Measurements from ENCODE around the gene FMN1. TPM values are rescaled to one million over a fixed set of nuclear protein-coding genes. Genes with fewer than 3 reads are reported as not detected.
"Not testable (repeated sequence)": the region's sequence is repeated elsewhere in the genome, so short reads cannot be mapped to it uniquely, and the experiment has no call there.

Gene FMN1
- total RNA-seq, 1 experiment from 2014 or later = 25.8 TPM

DNA sequence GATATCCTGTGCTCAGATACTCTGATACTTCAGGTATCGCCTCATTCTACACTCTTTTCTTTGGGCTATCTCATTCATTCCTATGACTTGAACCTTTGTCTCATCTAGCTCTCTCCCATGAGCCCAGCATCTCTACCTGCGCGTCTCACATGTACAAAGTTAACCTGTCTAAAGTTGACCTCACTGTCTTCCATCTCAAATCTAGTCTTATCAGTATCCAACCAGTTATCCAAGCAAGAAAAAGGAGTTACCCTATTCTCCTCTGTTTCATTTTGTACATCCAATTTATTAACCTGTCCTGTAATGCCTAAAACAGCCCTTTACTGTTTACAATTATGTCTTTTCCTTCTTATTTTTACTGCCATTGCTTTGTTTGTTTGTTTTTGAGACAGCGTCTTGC lies 342.5 kb downstream of the FMN1 start:
- Histone ChIP-seq H3K27ac (peak overlapping the region; percentile 91), H2AFZ (no peak overlapping the region), H3K4me3 (no peak overlapping the region), H3K79me2 (ENCODE audit: low read depth) (no peaks in the 10 kb centered on the region), H3K4me2 (no peak overlapping the region), H3K27me3 (ENCODE audit: insufficient read depth, low read depth) (no peaks in the 10 kb centered on the region), H3K4me1 (replicated peaks; ENCODE audit: insufficient read depth) (peaks cover 65% of the 10 kb centered on the region), H3K36me3 (ENCODE audit: low read depth) (peaks cover 12% of the 10 kb centered on the region; the same call in 1 of the 2 replicates), H3F3A (ENCODE audit: insufficient read depth, low read depth) (peaks cover 41% of the 10 kb centered on the region), H4K20me1 (ENCODE audit: insufficient read depth) (no peaks in the 10 kb centered on the region), H3K9me2 (ENCODE audit: insufficient read depth) (no peaks in the 10 kb centered on the region), H3K9me3 (ENCODE audit: insufficient read depth, low read depth) (peaks cover 4% of the 10 kb centered on the region)
- BruUV-seq (replicated peaks) = no TSS peak
- intact Hi-C loops (cut with micrococcal nuclease; ENCODE audit: unreplicated experiment) = loop anchor here (5.0 kb wide), 1 partner anchor 215 kb away; no protein-coding TSS in a partner anchor
- TF ChIP-seq EZH2 (IDR thresholded peaks at IDR 0.05; ENCODE audit: low read depth) = no peak
- no peak for TF ChIP-seq CTCF (conservative IDR thresholded peaks at IDR 0.05)
- DNase-seq = no peak
- CTCF ChIA-PET = interaction anchor here (0.7 kb wide), 1 partner anchor 173 kb away, joined by 3 read pairs; no protein-coding TSS in a partner anchor
- POLR2A ChIA-PET (ENCODE audit: unreplicated experiment) = no interaction called here

- no peak overlapping the region for H3K4me3 ChIP-seq
- no peaks in the 10 kb centered on the region for H4K20me1 ChIP-seq (ENCODE audit: insufficient read depth)
- H3K4me1 ChIP-seq (replicated peaks; ENCODE audit: insufficient read depth) = peaks cover 60% of the 10 kb centered on the region
- no peaks in the 10 kb centered on the region for H3K27me3 ChIP-seq (ENCODE audit: insufficient read depth, low read depth)
- DNase-seq = no peak
- H3K9me3 ChIP-seq (ENCODE audit: insufficient read depth, low read depth) = peaks cover 4% of the 10 kb centered on the region
- no peak overlapping the region for H2AFZ ChIP-seq
- BruUV-seq (replicated peaks) = no TSS peak
- H3K4me2 ChIP-seq = 0 out of 2 replicates have a peak overlapping the region, but pooled peaks have one; percentile 19
- intact Hi-C loops (cut with micrococcal nuclease; ENCODE audit: unreplicated experiment) = loop anchor here (2.0 to 5.0 kb wide), 4 partner anchors 27 to 216 kb away; no protein-coding TSS in a partner anchor
- peak overlapping the region; percentile 91 for H3K27ac ChIP-seq
- peaks cover 37% of the 10 kb centered on the region for H3F3A ChIP-seq (ENCODE audit: insufficient read depth, low read depth)
- H3K79me2 ChIP-seq (ENCODE audit: low read depth) = no peaks in the 10 kb centered on the region
- no peak for TF ChIP-seq EZH2 (IDR thresholded peaks at IDR 0.05; ENCODE audit: low read depth)
- TF ChIP-seq CTCF (conservative IDR thresholded peaks at IDR 0.05) = no peak
- peaks cover 9% of the 10 kb centered on the region; the same call in 1 of the 2 replicates for H3K36me3 ChIP-seq (ENCODE audit: low read depth)
- POLR2A ChIA-PET (ENCODE audit: unreplicated experiment) = no interaction called here
- CTCF ChIA-PET = no interaction called here
- no peaks in the 10 kb centered on the region for H3K9me2 ChIP-seq (ENCODE audit: insufficient read depth)
Observed at GRCh38 chr15:32851572-32851971, 342.9 kb downstream of the FMN1 start.

DNA sequence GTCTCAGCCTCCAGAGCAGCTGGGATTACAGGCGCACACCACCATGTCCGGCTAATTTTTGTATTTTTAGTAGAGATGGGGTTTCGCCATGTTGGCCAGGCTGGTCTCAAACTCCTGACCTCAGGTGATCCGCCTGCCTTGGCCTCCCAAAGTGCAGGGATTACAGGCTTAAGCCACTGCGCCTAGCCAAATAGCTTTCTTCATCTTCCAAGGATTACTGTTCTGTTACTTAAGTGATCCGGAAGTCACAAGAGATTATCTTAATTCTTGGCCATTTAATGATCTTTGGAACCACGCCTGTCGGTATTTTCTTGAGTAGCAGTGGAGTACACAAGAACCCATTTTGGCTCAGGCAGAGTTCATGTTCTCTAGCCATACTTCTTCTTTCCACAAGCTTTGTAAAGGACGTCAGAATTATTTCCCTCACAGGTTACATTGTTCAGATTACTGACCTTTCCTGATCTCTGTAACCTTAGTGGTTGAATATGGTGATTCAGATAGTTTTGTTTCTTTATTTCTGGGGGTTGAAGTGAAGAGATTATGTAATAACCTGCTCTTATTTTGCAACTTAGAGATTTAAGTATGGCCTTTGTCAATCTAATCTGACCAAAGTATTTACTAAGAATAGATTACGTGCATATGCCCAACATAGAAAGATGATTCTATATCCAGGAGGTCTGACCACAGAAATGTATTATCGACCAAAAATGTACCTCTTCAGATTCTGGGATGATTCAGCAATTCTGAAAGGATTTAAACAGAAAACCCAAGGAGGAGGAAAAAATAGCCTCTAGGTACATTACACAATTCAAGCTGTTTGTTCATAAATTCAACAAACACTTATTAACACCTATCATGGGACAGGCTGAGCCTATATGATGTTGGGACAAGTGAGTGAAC lies 344.5 kb downstream of the FMN1 start:
- H3K36me3 ChIP-seq (ENCODE audit: low read depth) = 0 out of 2 replicates have a peak, but pooled peaks cover 7% of the 10 kb centered on the region
- CTCF ChIA-PET = interaction anchor here (1.1 kb wide), 1 partner anchor 12 kb away, joined by 3 read pairs; no protein-coding TSS in a partner anchor
- peaks cover 4% of the 10 kb centered on the region for H3K9me3 ChIP-seq (ENCODE audit: insufficient read depth, low read depth)
- H3K4me1 ChIP-seq (replicated peaks; ENCODE audit: insufficient read depth) = peaks cover 46% of the 10 kb centered on the region
- no peak overlapping the region for H3K4me3 ChIP-seq
- intact Hi-C loops (cut with micrococcal nuclease; ENCODE audit: unreplicated experiment) = loop anchor here (2.0 to 5.0 kb wide), 4 partner anchors 25 to 217 kb away; no protein-coding TSS in a partner anchor
- peaks cover 25% of the 10 kb centered on the region for H3F3A ChIP-seq (ENCODE audit: insufficient read depth, low read depth)
- peak overlapping the region; percentile 91 for H3K27ac ChIP-seq
- H3K4me2 ChIP-seq = peak overlapping the region; percentile 19; the same call in 1 of the 2 replicates
- H3K27me3 ChIP-seq (ENCODE audit: insufficient read depth, low read depth) = no peaks in the 10 kb centered on the region
- DNase-seq = peak in 1 of 2 experiments; percentile 96
- POLR2A ChIA-PET (ENCODE audit: unreplicated experiment) = no interaction called here
- TSS peak; percentile 35 for BruUV-seq (replicated peaks)
- no peaks in the 10 kb centered on the region for H3K79me2 ChIP-seq (ENCODE audit: low read depth)
- no peak overlapping the region for H2AFZ ChIP-seq
- H3K9me2 ChIP-seq (ENCODE audit: insufficient read depth) = no peaks in the 10 kb centered on the region
- TF ChIP-seq EZH2 (IDR thresholded peaks at IDR 0.05; ENCODE audit: low read depth) (no peak), CTCF (conservative IDR thresholded peaks at IDR 0.05) (no peak)
- H4K20me1 ChIP-seq (ENCODE audit: insufficient read depth) = no peaks in the 10 kb centered on the region

- H3K79me2 ChIP-seq (ENCODE audit: low read depth); H2AFZ ChIP-seq; POLR2A ChIA-PET (ENCODE audit: unreplicated experiment); H3K4me3 ChIP-seq; intact Hi-C loops (cut with micrococcal nuclease; ENCODE audit: unreplicated experiment); H3K36me3 ChIP-seq (ENCODE audit: low read depth); DNase-seq; H3K9me2 ChIP-seq (ENCODE audit: insufficient read depth); H3K27me3 ChIP-seq (ENCODE audit: insufficient read depth, low read depth); BruUV-seq (replicated peaks); H3K4me2 ChIP-seq; H3K27ac ChIP-seq; H3K9me3 ChIP-seq (ENCODE audit: insufficient read depth, low read depth); H4K20me1 ChIP-seq (ENCODE audit: insufficient read depth); CTCF ChIA-PET: not testable (repeated sequence)
- Histone ChIP-seq H3K4me1 (replicated peaks; ENCODE audit: insufficient read depth) (peaks cover 27% of the 10 kb centered on the region), H3F3A (ENCODE audit: insufficient read depth, low read depth) (peaks cover 25% of the 10 kb centered on the region)
Observed at GRCh38 chr15:32846671-32847070, 347.8 kb downstream of the FMN1 start.
